SK-N-MC (cell line): ENCODE measurements around the gene REEP3.
"Not testable (repeated sequence)": the region's sequence is repeated elsewhere in the genome, so short reads cannot be mapped to it uniquely, and the experiment has no call there.

Experiments used
- DNase-seq: peaks from one replicate; pipeline ENCODE4 v3.0.0-alpha.2; 2011; ENCODE audit warnings: low read depth, low spot score
- H3K27ac ChIP-seq: fragments of 200-600 bp; sonication (generic); 2 replicates; pipeline ENCODE4 v1.5.1; 2016; ENCODE audit warnings: mixed run types
- H3K36me3 ChIP-seq: fragments of 200-600 bp; sonication (generic); 2 replicates; pipeline ENCODE4 v1.6.1; 2017; ENCODE audit warnings: antibody characterized with exemption, low read length, mixed read lengths; ENCODE audit not compliant: insufficient read depth
- H3K4me3 ChIP-seq: fragments of 200-600 bp; sonication (generic); 2 replicates; pipeline ENCODE4 v1.5.1; 2016
- H3K9ac ChIP-seq: fragments of 200-600 bp; sonication (generic); 2 replicates; pipeline ENCODE4 v1.8.0; 2017; ENCODE audit warnings: mixed run types, mixed read lengths; ENCODE audit not compliant: insufficient read length
- H3K9me3 ChIP-seq: fragments of 200-600 bp; sonication (generic); 2 replicates; pipeline ENCODE4 v1.6.1; 2017; ENCODE audit warnings: low read depth, mild to moderate bottlenecking, antibody characterized with exemption, low read length, moderate library complexity, mixed read lengths
- EZH2 ChIP-seq: fragments of 200-600 bp; sonication (generic); IDR thresholded peaks from one replicate; pipeline ENCODE4 v1.6.1; 2017; ENCODE audit warnings: antibody characterized with exemption
- FOXP2 ChIP-seq: optimal IDR thresholded peaks from 2 replicates; pipeline ENCODE3; 2011; ENCODE audit warnings: mild to moderate bottlenecking, moderate library complexity; ENCODE audit not compliant: insufficient read depth; ENCODE audit errors: extremely low read length, control extremely low read depth
- POLR2AphosphoS5 ChIP-seq: IDR thresholded peaks from 2 replicates; pipeline ENCODE4 v1.6.1; 2012; ENCODE audit warnings: mild to moderate bottlenecking, low read depth, low read length, borderline replicate concordance

Gene REEP3

GRCh38 chr10:63653747-63654146, 132.5 kb downstream of the REEP3 start:
- no peak for DNase-seq
- no peaks in the 10 kb centered on the region for H3K9me3 ChIP-seq
- H3K27ac ChIP-seq: no peak overlapping the region
- no peak for TF ChIP-seq FOXP2
- TF ChIP-seq POLR2AphosphoS5: no peak
- TF ChIP-seq EZH2: no peak
- no peak overlapping the region for H3K9ac ChIP-seq
- H3K4me3 ChIP-seq: no peak overlapping the region
- H3K36me3 ChIP-seq: no peaks in the 10 kb centered on the region

- TF ChIP-seq FOXP2: no peak
- TF ChIP-seq EZH2: no peak
- no peak for TF ChIP-seq POLR2AphosphoS5
- no peaks in the 10 kb centered on the region for H3K9me3 ChIP-seq
- no peak for DNase-seq
- no peak overlapping the region for H3K9ac ChIP-seq
- H3K27ac ChIP-seq: no peak overlapping the region
- H3K4me3 ChIP-seq: no peak overlapping the region
- H3K36me3 ChIP-seq: no peaks in the 10 kb centered on the region
Measured at GRCh38 chr10:63657761-63658160, 136.6 kb downstream of the REEP3 start.

GRCh38 chr10:63660941-63661340, 139.7 kb downstream of the REEP3 start:
- H3K36me3 ChIP-seq, H3K9me3 ChIP-seq, H3K27ac ChIP-seq, H3K4me3 ChIP-seq, DNase-seq, H3K9ac ChIP-seq: not testable (repeated sequence)

DNA sequence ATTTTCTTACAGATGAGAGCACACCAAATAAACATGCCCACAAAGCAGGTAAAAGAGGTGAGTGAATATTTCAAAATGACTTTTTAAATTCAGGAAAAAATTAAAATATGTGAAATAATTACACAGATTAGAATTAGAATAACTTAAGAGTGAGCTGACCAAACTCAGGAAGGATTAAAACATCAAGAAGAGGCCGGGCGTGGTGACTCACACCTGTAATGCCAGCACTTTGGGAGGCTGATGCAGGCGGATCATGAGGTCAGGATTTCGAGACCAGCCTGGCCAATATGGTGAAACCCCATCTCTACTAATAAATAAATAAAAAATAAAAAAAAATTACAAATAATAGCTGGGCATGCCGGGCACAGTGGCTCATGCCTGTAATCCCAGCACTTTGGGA, 140.1 kb downstream of the REEP3 start:
- H3K9me3 ChIP-seq: no peaks in the 10 kb centered on the region
- DNase-seq: no peak
- no peak overlapping the region for H3K4me3 ChIP-seq
- no peak overlapping the region for H3K9ac ChIP-seq
- no peaks in the 10 kb centered on the region for H3K36me3 ChIP-seq
- TF ChIP-seq POLR2AphosphoS5 (no peak), EZH2 (no peak), FOXP2 (no peak)
- no peak overlapping the region for H3K27ac ChIP-seq

GRCh38 chr10:63664341-63664885, 143.2 kb downstream of the REEP3 start:
- Histone ChIP-seq H3K36me3 (no peaks in the 10 kb centered on the region), H3K27ac (no peak overlapping the region), H3K4me3 (no peak overlapping the region), H3K9me3 (no peaks in the 10 kb centered on the region), H3K9ac (no peak overlapping the region)
- no peak for DNase-seq
- TF ChIP-seq FOXP2 (no peak), EZH2 (no peak), POLR2AphosphoS5 (no peak)

GRCh38 chr10:63665006-63665580, 143.9 kb downstream of the REEP3 start:
- H3K27ac ChIP-seq: peak overlapping the region; percentile 57; the same call in 1 of the 2 replicates
- not testable (repeated sequence) for H3K9me3 ChIP-seq, DNase-seq, H3K9ac ChIP-seq, H3K36me3 ChIP-seq, H3K4me3 ChIP-seq

GRCh38 chr10:63665670-63666134, 144.5 kb downstream of the REEP3 start:
- no peak for DNase-seq
- no peak overlapping the region for H3K4me3 ChIP-seq
- TF ChIP-seq POLR2AphosphoS5: no peak
- TF ChIP-seq FOXP2: no peak
- TF ChIP-seq EZH2: no peak
- H3K36me3 ChIP-seq: no peaks in the 10 kb centered on the region
- H3K9me3 ChIP-seq: no peaks in the 10 kb centered on the region
- H3K9ac ChIP-seq: no peak overlapping the region
- H3K27ac ChIP-seq: peak overlapping the region; percentile 57; the same call in 1 of the 2 replicates

DNA sequence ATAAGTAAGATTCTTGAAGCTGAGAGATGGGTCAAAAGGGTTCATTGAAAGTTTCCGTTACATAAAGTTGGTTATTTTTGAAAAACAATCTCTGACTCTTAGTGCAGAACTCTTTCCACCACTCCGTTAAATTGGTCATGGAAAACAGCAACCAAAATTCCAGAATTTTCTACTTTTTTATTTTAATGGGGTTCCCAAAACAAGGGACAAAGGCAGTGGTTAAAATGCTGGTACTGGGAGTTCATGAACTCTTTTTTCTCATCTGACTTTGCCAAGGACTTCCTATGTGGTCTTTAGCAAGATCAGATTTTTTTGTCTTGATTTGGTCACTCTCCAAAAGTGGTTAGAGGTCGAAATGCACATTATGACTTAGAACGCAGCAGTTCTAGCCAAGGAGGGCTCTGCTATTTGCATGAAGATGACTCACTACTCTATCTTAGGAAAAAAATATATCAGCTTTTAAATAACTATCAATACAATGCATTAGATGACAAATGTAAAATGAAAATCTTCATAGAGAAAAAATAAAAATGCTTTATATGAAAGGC, 145.7 kb downstream of the REEP3 start:
- H3K4me3 ChIP-seq: no peak overlapping the region
- no peak overlapping the region for H3K27ac ChIP-seq
- no peak for TF ChIP-seq EZH2
- no peak overlapping the region for H3K9ac ChIP-seq
- no peak for DNase-seq
- no peaks in the 10 kb centered on the region for H3K9me3 ChIP-seq
- H3K36me3 ChIP-seq: no peaks in the 10 kb centered on the region
